CD4-positive, alpha-beta T cell treated with Interleukin-12 subunit alpha and Interleukin-12 subunit beta, for 1 hour (primary cell): ENCODE data around the gene TGFBR3.

Experiments
- DNase-seq: peaks from one replicate; pipeline ENCODE4 v3.0.0-alpha.2; 2020

Gene TGFBR3

GRCh38 chr1:91730801-91731732, 154.9 kb downstream of the TGFBR3 start:
- no peak for DNase-seq

- DNase-seq: peak; percentile 25
Measured at GRCh38 chr1:91729621-91730358, 156.2 kb downstream of the TGFBR3 start.

GRCh38 chr1:91727763-91728162, 158.2 kb downstream of the TGFBR3 start:
- no peak for DNase-seq

GRCh38 chr1:91725989-91726721, 159.8 kb downstream of the TGFBR3 start:
- no peak for DNase-seq

GRCh38 chr1:91725618-91725988, 160.3 kb downstream of the TGFBR3 start:
- DNase-seq: no peak

GRCh38 chr1:91724644-91725043, 161.3 kb downstream of the TGFBR3 start:
- no peak for DNase-seq

GRCh38 chr1:91724231-91724630, 161.7 kb downstream of the TGFBR3 start:
- DNase-seq: no peak

GRCh38 chr1:91720044-91720443, 165.9 kb downstream of the TGFBR3 start:
- no peak for DNase-seq

- DNase-seq: no peak
Measured at GRCh38 chr1:91718877-91719276, 167.1 kb downstream of the TGFBR3 start.

- DNase-seq: no peak
Measured at GRCh38 chr1:91718368-91718767, 167.6 kb downstream of the TGFBR3 start.

GRCh38 chr1:91717839-91718238, 168.1 kb downstream of the TGFBR3 start:
- no peak for DNase-seq

- no peak for DNase-seq
Measured at GRCh38 chr1:91716339-91716738, 169.6 kb downstream of the TGFBR3 start.

GRCh38 chr1:91715416-91716000, 170.4 kb downstream of the TGFBR3 start:
- no peak for DNase-seq

- no peak for DNase-seq
Measured at GRCh38 chr1:91714867-91715381, 171.0 kb downstream of the TGFBR3 start.

- peak; percentile 56 for DNase-seq
Measured at GRCh38 chr1:91712981-91713841, 172.7 kb downstream of the TGFBR3 start.

GRCh38 chr1:91712393-91712792, 173.6 kb downstream of the TGFBR3 start:
- DNase-seq: no peak

- DNase-seq: no peak
Measured at GRCh38 chr1:91711504-91712247, 174.3 kb downstream of the TGFBR3 start.

- DNase-seq: no peak
Measured at GRCh38 chr1:91710261-91710660, 175.7 kb downstream of the TGFBR3 start.

- no peak for DNase-seq
Measured at GRCh38 chr1:91708691-91709090, 177.3 kb downstream of the TGFBR3 start.

- DNase-seq: no peak
Measured at GRCh38 chr1:91707890-91708218, 178.1 kb downstream of the TGFBR3 start.
